ENCODE results near the gene TUBA8. TPM values are rescaled to one million over a fixed set of nuclear protein-coding genes. Genes with fewer than 3 reads are reported as not detected.

Gene TUBA8
- polyA plus RNA-seq, 3 donors from 2014 or later, result 2.2 to 2.9 TPM; not detected in 1

DNA sequence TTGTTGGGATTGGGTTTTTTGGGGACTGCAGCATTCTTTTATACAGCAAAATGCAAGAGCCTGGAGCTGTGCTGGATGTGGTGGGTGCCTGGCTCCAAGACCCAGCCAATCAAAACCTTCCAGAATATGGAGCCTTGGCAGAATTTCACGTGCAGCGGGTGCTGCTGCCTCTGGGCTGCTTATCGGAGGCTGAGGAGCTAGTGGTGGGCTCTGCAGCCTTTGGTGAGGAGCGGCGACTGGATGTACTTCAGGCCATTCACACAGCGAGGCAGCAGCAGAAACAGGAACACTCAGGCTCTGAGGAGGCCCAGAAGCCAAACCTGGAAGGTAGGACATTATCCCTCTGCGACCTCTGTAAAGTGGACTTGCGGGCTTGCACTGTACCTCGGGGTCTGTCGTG is 27.2 kb upstream of the TUBA8 start:
- Mint-ChIP-seq H3K4me1 (peaks cover 20 to 47% of the 10 kb centered on the region in 2 donors), H3K36me3 (peaks cover 34 to 52% (median 34%) of the 10 kb centered on the region in 3 donors), H3K9me3 (peaks cover 0 to 2% (median 0%) of the 10 kb centered on the region in 6 donors), H3K4me3 (no peak overlapping the region), H3K27ac (no peak overlapping the region), H3K27me3 (ENCODE audit: low read depth in 3 of 3) (peaks cover 0 to 2% (median 0%) of the 10 kb centered on the region in 3 donors)
- no peak for DNase-seq

DNA sequence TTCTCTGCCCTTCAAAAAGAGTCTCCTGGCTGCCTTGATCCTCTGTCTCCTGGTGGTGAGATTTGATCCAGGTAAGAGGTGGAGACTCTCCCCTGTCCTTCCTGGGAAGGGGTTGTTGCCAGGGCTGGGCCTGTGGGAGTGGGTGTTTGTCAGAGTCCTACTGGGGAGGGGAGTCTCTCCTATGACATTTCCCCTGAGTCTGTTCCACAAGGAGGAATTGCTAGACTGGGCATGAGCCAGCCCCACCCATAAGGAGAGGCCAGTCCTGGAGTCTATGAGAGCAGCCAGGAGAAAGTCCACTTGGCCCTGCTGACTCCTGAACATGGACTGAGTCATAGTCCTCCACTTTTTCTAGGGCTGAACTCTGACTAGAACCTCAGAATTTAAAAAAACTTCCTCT is 25.4 kb upstream of the TUBA8 start:
- no peak for DNase-seq
- peaks cover 0 to 2% (median 0%) of the 10 kb centered on the region in 3 donors for H3K27me3 Mint-ChIP-seq (ENCODE audit: low read depth in 3 of 3)
- peaks cover 13 to 29% of the 10 kb centered on the region in 2 donors for H3K4me1 Mint-ChIP-seq
- no peak overlapping the region for H3K27ac Mint-ChIP-seq
- H3K4me3 Mint-ChIP-seq, result no peak overlapping the region
- H3K9me3 Mint-ChIP-seq, result peaks cover 0 to 2% (median 0%) of the 10 kb centered on the region in 6 donors
- peaks cover 28 to 52% (median 33%) of the 10 kb centered on the region in 3 donors for H3K36me3 Mint-ChIP-seq

DNA sequence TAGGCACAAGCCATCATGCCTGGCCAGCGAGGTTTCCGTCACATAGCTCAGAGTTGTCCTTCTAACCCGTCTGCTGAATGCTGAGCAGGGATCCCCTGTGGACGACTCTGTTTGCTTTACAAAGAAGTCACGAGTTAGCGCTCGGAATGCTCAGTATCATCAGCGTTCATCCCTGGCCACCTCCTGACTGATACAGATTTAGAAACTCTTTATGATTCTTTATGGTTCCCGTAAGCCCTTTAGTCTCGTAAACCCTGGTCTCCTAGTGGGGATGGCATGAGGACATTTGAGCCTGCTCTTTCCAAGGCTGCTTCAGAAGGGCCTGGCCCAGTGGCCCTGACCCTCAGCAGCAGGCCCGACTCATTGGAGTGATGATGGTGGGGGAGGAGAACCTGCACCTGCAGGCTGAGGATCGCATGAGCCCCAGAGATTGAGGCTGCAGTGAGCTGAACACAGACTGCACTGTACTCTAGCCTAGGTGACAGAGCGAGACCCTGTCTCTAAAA is 23.2 kb upstream of the TUBA8 start:
- Mint-ChIP-seq H3K27me3 (ENCODE audit: low read depth in 3 of 3) (no peaks in the 10 kb centered on the region), H3K27ac (peak overlapping the region in 1 of 6 donors; percentile 45), H3K36me3 (peaks cover 8 to 35% (median 16%) of the 10 kb centered on the region in 3 donors), H3K4me1 (peaks cover 6 to 22% of the 10 kb centered on the region in 2 donors), H3K4me3 (no peak overlapping the region), H3K9me3 (no peaks in the 10 kb centered on the region)
- no peak for DNase-seq

DNA sequence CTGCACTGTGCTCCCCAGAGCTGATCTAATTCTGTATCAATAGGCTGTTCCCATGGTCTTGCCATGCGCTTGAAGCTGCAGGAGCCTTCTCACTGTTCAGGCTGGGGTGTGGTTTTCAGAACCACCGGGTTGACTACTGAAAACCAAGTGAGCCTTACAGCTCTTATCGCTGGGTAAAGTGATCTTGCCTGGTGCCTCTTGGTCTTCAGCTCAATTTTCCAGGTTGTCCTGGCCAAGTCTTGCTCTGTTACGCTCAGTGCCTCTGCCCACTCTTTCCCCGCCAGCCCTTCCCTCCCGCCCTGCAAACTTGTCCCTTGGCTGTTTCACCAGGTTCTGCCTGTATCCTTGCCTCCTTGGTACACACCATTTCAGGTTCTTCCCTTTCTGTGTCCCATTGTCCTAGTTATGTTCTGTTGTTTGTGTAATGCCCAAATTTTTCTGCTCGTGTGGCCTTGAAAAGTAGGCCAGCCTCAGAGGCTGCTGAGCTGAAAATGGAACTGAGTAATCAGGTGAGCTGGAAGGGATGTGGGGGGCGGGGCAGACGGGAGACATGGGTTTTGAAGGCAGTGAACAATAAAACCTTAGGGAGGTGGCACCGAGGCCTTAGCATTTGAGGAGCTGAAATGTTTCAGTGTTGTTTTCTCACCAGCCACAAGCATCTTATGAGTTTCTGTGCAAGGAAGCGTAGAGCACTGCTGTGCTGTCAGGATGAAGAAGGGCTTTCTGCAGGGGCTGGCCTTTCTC is 21.6 kb upstream of the TUBA8 start:
- DNase-seq, result no peak
- Mint-ChIP-seq H3K9me3 (no peaks in the 10 kb centered on the region), H3K4me3 (no peak overlapping the region), H3K27ac (peak overlapping the region in 1 of 6 donors; percentile 58), H3K4me1 (peaks cover 4 to 12% of the 10 kb centered on the region in 2 donors), H3K36me3 (peaks cover 7 to 27% (median 8%) of the 10 kb centered on the region in 3 donors), H3K27me3 (ENCODE audit: low read depth in 3 of 3) (no peaks in the 10 kb centered on the region)

DNA sequence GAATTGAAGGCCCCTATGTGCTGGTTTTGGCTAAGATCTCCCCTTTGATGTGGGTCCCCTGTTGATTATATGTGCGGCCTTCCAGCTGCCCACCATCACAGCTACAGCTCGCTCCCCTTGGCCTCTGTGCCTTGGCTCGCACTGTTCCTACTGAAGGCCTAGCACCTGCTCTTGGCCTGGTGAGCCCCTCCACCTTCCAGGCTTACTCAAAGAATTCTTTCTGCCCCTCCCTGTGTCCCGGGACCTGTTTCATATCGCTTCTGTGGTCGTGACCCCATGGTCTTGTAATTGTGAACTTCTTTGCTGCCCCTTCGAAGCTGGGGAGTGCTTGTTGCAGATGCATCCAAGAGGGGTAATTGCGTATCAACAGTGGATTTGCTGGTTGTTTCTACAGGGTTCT is 20.3 kb upstream of the TUBA8 start:
- Mint-ChIP-seq H3K9me3 (no peaks in the 10 kb centered on the region), H3K27me3 (ENCODE audit: low read depth in 3 of 3) (no peaks in the 10 kb centered on the region), H3K4me3 (no peak overlapping the region), H3K36me3 (peaks cover 7 to 27% (median 14%) of the 10 kb centered on the region in 3 donors), H3K4me1 (peaks cover 4 to 12% of the 10 kb centered on the region in 2 donors), H3K27ac (peak overlapping the region in 2 of 6 donors; percentile 32 to 40)
- no peak for DNase-seq

DNA sequence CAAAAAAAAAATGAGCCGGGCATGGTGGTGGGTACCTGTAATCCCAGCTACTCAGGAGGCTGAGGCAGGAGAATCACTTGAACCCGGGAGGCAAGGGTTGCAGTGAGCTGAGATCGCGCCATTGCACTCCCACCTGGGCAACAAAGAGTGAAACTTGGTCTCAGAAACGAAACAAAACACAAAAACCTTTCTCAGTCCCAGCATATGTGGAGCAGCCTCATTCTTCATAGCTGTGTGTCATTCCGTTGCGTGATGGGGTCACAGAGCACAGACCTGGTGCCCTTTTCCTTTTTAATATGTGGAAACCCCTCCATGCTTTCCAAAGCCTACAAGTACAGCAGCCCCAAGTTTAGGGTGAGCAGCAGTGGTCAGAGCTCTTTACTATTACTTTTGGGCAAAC is 19.1 kb upstream of the TUBA8 start:
- Mint-ChIP-seq H3K9me3 (no peaks in the 10 kb centered on the region), H3K36me3 (peaks cover 4 to 27% (median 6%) of the 10 kb centered on the region in 3 donors), H3K4me3 (peak overlapping the region in 2 of 5 donors; percentile 70 to 80), H3K27ac (peak overlapping the region in 5 of 6 donors; percentile 34 to 84 (median 79)), H3K4me1 (peaks cover 3 to 9% of the 10 kb centered on the region in 2 donors), H3K27me3 (ENCODE audit: low read depth in 3 of 3) (no peaks in the 10 kb centered on the region)
- DNase-seq, result no peak

DNA sequence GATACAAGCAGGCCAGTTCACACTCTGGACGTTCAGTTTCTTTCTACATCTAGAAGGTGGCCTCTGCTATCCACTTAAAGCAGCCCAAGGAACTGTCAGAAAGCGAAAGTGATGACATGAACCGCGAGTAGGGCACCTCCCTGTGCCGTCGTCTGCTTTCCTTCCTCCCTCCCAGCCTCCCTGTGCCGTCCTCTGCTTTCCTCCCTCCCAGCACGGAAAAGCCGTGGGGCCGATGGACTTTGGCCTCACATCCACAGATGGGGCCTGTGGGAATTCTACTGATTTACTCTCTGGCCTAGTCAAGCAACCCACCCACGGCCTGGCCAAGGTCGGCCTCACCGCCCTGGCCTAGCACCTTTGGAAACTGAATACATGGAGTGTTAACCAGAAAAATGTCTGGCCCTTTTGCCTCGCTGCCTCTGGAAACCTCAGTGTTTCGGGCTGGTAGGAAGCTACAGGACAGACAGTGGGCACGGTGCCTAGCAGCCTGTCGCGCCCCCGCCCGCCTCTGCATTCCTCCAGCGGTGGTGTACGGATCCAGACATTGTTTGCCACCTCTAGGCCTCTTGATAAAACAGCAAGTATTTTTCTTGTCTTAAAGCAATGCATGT is 18.6 kb upstream of the TUBA8 start:
- peaks cover 3 to 30% (median 8%) of the 10 kb centered on the region in 3 donors for H3K36me3 Mint-ChIP-seq
- no peaks in the 10 kb centered on the region for H3K27me3 Mint-ChIP-seq (ENCODE audit: low read depth in 3 of 3)
- H3K4me3 Mint-ChIP-seq, result peak overlapping the region in 4 of 5 donors; percentile 44 to 80 (median 60)
- H3K9me3 Mint-ChIP-seq, result no peaks in the 10 kb centered on the region
- peaks cover 4 to 14% of the 10 kb centered on the region in 2 donors for H3K4me1 Mint-ChIP-seq
- peak overlapping the region; percentile 75 to 84 (median 82) for H3K27ac Mint-ChIP-seq
- peak in 1 of 3 donors; percentile 27 for DNase-seq

DNA sequence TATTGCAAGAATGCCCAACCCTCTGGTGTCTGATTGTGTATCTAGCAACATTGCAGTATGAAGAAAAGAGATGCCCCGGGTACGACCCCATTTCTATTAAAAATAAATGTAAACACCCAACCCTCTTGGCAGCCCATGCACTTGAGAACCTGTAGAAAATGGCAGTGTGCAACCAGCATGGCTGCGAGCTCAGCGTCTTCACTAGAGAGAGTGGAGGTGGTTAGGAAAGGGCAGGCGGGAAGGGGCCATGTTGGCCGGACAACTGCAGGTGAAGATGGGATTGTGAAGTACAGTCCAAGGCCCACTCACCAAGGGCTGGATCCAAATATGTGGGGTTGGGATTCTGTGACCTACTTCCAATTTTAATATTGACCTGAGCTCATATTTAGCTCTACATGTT is 16.9 kb upstream of the TUBA8 start:
- H3K4me1 Mint-ChIP-seq, result peaks cover 4 to 14% of the 10 kb centered on the region in 2 donors
- H3K9me3 Mint-ChIP-seq, result no peaks in the 10 kb centered on the region
- no peak for DNase-seq
- no peaks in the 10 kb centered on the region for H3K27me3 Mint-ChIP-seq (ENCODE audit: low read depth in 3 of 3)
- peaks cover 3 to 23% (median 8%) of the 10 kb centered on the region in 3 donors for H3K36me3 Mint-ChIP-seq
- H3K4me3 Mint-ChIP-seq, result no peak overlapping the region
- no peak overlapping the region for H3K27ac Mint-ChIP-seq

DNA sequence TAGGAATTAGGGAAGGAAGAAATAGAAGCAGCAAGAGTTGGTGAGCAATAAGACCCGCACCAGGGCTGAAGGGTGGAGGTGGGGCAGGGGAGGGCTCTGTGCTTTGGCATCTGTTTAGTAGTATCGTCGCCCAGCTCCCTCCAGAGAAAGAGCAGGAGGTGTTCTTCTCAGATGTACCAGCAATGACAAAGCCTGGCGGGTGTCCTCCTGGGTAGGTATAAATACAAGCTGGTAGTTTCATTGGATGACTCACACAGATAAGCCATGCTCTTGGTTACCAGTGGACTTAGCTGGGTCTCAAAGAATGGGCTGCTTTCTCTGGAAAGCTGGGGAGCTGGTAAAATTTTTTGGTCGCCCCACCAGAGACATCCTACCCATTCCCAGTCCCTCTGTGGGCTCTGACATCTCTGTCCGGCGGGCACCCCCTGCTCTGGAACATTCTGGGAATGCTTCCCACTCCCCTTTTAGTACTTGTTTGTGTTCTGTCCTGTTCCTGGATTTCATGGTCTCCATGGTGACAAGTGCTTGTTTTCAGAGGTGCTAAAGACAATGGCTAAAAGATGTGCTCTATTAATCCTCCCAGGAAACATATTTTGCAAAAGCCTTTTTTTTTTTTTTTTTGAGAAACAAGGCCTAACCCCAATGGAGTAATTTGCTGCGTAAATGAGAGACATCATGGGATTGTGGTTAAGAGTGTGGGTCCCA is 15.4 kb upstream of the TUBA8 start:
- DNase-seq, result no peak
- Mint-ChIP-seq H3K27ac (no peak overlapping the region), H3K4me1 (peaks cover 3 to 14% of the 10 kb centered on the region in 2 donors), H3K36me3 (peaks cover 0 to 16% (median 8%) of the 10 kb centered on the region in 3 donors), H3K4me3 (no peak overlapping the region), H3K9me3 (no peaks in the 10 kb centered on the region), H3K27me3 (ENCODE audit: low read depth in 3 of 3) (no peaks in the 10 kb centered on the region)

DNA sequence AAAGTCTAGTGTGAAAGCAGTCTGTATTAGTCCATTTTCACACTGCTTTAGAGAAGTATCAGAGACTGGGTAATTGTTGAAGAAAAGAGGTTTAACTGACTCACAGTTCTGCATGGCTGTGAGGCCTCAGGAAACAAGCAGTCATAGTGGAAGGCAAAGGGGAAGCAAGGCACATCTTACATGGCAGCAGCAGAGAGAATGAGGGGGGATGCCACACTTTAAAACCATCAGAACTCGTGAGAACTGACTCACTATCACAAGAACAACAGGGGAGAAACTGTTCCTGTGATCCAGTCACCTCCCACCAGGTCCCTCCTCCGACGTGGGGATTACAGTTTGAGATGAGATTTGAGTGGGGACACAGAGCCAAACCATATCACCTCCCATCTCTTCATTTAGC is 13.8 kb upstream of the TUBA8 start:
- Mint-ChIP-seq H3K4me3 (no peak overlapping the region), H3K4me1 (peaks cover 3 to 11% of the 10 kb centered on the region in 2 donors), H3K36me3 (peaks cover 7 to 22% (median 10%) of the 10 kb centered on the region in 3 donors), H3K9me3 (no peaks in the 10 kb centered on the region), H3K27me3 (ENCODE audit: low read depth in 3 of 3) (no peaks in the 10 kb centered on the region), H3K27ac (peak overlapping the region in 1 of 6 donors; percentile 62)
- DNase-seq, result no peak

DNA sequence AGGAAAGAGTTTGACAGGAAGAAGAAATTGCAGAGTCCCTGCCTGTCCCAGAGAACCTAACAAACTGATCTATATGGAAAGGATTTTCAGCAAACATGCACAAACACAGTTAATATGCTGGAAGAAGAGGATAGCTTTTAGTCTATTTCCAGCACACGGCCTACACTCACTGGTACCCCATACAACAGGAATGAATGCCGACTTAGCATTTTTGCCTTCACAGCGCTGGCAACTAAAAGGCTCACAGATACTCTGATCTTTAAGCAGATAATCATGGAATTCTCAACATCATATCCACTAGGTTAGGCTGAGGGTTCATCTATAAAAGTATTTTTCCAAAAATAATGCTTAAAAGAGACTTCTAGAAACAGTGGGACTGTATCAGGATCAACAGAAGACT is 9.8 kb upstream of the TUBA8 start:
- Mint-ChIP-seq H3K9me3 (peaks cover 0 to 2% (median 0%) of the 10 kb centered on the region in 6 donors), H3K27me3 (ENCODE audit: low read depth in 3 of 3) (peaks cover 0 to 10% (median 0%) of the 10 kb centered on the region in 3 donors), H3K4me3 (no peak overlapping the region), H3K36me3 (peaks cover 14 to 30% (median 23%) of the 10 kb centered on the region in 3 donors), H3K4me1 (peaks cover 1 to 5% of the 10 kb centered on the region in 2 donors), H3K27ac (no peak overlapping the region)
- DNase-seq, result no peak

DNA sequence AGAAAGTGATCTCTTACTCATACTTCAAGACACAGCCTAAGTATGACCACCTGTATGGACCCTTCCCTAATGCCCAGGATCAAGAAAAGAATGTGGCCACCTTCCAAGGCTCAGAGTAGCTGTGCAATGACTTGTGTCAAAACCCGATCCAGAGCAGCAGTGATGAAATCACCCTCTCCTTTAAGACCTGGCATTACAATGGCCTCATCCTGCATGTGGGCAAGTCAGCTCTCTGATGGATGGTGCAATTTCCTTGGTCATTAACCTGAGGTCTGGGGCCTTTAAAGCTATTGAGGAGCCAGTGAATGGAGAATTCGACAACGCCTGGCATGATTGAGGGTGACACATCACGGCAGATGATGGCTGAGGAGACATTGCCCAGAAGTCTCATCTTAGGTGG is 9.1 kb upstream of the TUBA8 start:
- Mint-ChIP-seq H3K4me3 (no peak overlapping the region), H3K4me1 (peaks cover 1 to 5% of the 10 kb centered on the region in 2 donors), H3K9me3 (peaks cover 0 to 6% (median 0%) of the 10 kb centered on the region in 6 donors), H3K36me3 (peaks cover 14 to 34% (median 20%) of the 10 kb centered on the region in 3 donors), H3K27me3 (ENCODE audit: low read depth in 3 of 3) (peaks cover 0 to 10% (median 0%) of the 10 kb centered on the region in 3 donors), H3K27ac (no peak overlapping the region)
- DNase-seq, result no peak

DNA sequence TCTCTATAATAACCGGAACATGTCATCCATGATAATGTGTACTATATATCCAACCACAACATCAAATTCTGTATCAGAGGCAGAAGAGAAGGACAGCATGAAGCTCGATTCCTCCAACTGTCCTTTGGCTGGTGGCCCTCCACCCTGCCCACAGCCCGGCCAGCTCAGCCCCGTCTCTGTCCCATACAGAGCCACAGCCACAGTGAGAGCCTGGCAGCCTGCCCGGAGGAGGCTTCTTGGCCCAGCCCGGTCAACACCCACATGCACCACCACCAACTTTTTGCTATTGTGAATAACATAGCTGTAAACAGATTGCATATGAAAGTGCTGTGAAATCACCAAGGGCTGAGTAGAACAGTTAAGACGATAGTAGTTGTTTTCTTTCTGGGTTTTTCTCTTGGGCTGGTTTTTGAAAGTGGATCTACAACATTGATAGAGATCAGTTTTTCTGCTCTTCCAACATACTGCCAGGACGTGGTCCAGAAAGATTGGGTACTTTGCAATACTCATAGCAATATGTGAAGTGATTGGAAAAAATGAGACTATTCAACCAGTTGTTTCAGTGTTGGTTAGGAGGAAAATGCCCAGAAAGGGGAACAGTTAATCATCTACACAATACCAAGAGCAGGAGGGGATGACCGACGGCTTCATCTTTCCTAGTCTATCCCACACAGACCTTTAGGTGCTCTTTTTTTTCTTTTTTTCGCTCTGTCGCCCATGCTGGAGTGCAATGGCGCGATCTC is 6.9 kb upstream of the TUBA8 start:
- Mint-ChIP-seq H3K36me3 (peaks cover 18 to 37% (median 18%) of the 10 kb centered on the region in 3 donors), H3K27ac (no peak overlapping the region), H3K9me3 (peaks cover 0 to 6% (median 0%) of the 10 kb centered on the region in 6 donors), H3K4me1 (no peaks in the 10 kb centered on the region), H3K4me3 (no peak overlapping the region), H3K27me3 (ENCODE audit: low read depth in 3 of 3) (peaks cover 0 to 16% (median 2%) of the 10 kb centered on the region in 3 donors)
- DNase-seq, result no peak
